GM23248 (cell line): ENCODE results near the gene ENPEP. TPM values are rescaled to one million over a fixed set of nuclear protein-coding genes. Genes with fewer than 3 reads are reported as not detected.

ENCODE experiments used
- DNase-seq: peaks from one replicate; pipeline ENCODE4 v3.0.0-alpha.2; 2015
- H2AFZ ChIP-seq: fragments of 200-600 bp; sonication (generic); 2 replicates; pipeline ENCODE4 v1.6.1; 2016; ENCODE audit warnings: antibody characterized with exemption
- H3F3A ChIP-seq: fragments of 200-600 bp; sonication (generic); 2 replicates; pipeline ENCODE4 v1.6.1; 2016; ENCODE audit warnings: mild to moderate bottlenecking, antibody characterized with exemption, mixed run types; ENCODE audit not compliant: insufficient read depth
- H3K27ac ChIP-seq: fragments of 200-600 bp; sonication (generic); 2 replicates; pipeline ENCODE4 v1.5.1; 2016; ENCODE audit warnings: mild to moderate bottlenecking
- H3K27me3 ChIP-seq: fragments of 200-600 bp; sonication (generic); replicated peaks from 2 replicates; pipeline ENCODE4 v1.6.1; 2016; ENCODE audit warnings: mild to moderate bottlenecking; ENCODE audit not compliant: insufficient read depth
- H3K36me3 ChIP-seq: fragments of 200-600 bp; sonication (generic); 2 replicates; pipeline ENCODE4 v1.6.1; 2016; ENCODE audit warnings: low read depth, mild to moderate bottlenecking
- H3K4me1 ChIP-seq: fragments of 200-600 bp; sonication (generic); 2 replicates; pipeline ENCODE4 v1.6.1; 2016; ENCODE audit warnings: mild to moderate bottlenecking; ENCODE audit not compliant: insufficient read depth
- H3K4me2 ChIP-seq: fragments of 200-600 bp; sonication (generic); one replicate; pipeline ENCODE4 v1.6.1; 2016; ENCODE audit warnings: mild to moderate bottlenecking; ENCODE audit not compliant: unreplicated experiment
- H3K4me3 ChIP-seq: fragments of 200-600 bp; sonication (generic); 2 replicates; pipeline ENCODE4 v1.5.1; 2016; ENCODE audit warnings: mild to moderate bottlenecking
- H3K79me2 ChIP-seq: fragments of 200-600 bp; sonication (generic); 2 replicates; pipeline ENCODE4 v1.6.1; 2016; ENCODE audit warnings: mild to moderate bottlenecking; ENCODE audit not compliant: insufficient read depth
- H3K9ac ChIP-seq: fragments of 200-600 bp; sonication (generic); 2 replicates; pipeline ENCODE4 v1.6.1; 2016; ENCODE audit warnings: mild to moderate bottlenecking
- H3K9me2 ChIP-seq: fragments of 200-600 bp; sonication (generic); 2 replicates; pipeline ENCODE4 v1.6.1; 2016; ENCODE audit warnings: mixed run types, mild to moderate bottlenecking, moderate library complexity; ENCODE audit not compliant: insufficient read depth
- H3K9me3 ChIP-seq: fragments of 200-600 bp; sonication (generic); one replicate; pipeline ENCODE4 v1.6.1; 2017; ENCODE audit warnings: low read depth
- H4K20me1 ChIP-seq: fragments of 200-600 bp; sonication (generic); 2 replicates; pipeline ENCODE4 v1.6.0; 2016; ENCODE audit not compliant: insufficient read depth
- EZH2 ChIP-seq: fragments of 200-600 bp; sonication (generic); IDR thresholded peaks from 2 replicates; pipeline ENCODE4 v1.6.1; 2018; ENCODE audit warnings: antibody characterized with exemption, mild to moderate bottlenecking; ENCODE audit not compliant: insufficient read depth, poor library complexity, severe bottlenecking
- EZH2phosphoT487 ChIP-seq: fragments of 200-600 bp; sonication (generic); IDR thresholded peaks from 2 replicates; pipeline ENCODE4 v1.6.1; 2018; ENCODE audit warnings: antibody characterized with exemption, moderate library complexity, mild to moderate bottlenecking, low read depth; ENCODE audit not compliant: insufficient read depth
- WGBS, 2 experiments: methylation state at CpG; one replicate each; pipeline ENCODE4 v1.1.6; 2015 to 2017; ENCODE audit warnings: low lambda C conversion rate in 2 of 2, low coverage in 1 of 2; ENCODE audit errors: missing lambda C conversion rate in 2 of 2; 5-methylcytosine and 5-hydroxymethylcytosine counted together
- in situ Hi-C: fragments of 300-500 bp; cut with MboI; formaldehyde crosslinking; loops from 2 replicates; pipeline ENCODE4 v1.15.0; 2020
- polyA plus RNA-seq: library from polyadenylated mRNA; unstranded; fragments of >200 nt; fragmentation: Nextera tagmentation; extraction: Ambion mirVana; gene quantifications from 2 replicates; pipeline ENCODE4 v1.2.1, GENCODE V29; 2016
- total RNA-seq: library from RNA; depleted of rRNA; stranded (reverse); fragments of >200 nt; shearing (Covaris generic); gene quantifications from 2 replicates; pipeline ENCODE4 v1.2.3, GENCODE V29; 2014

The ENPEP gene
- total and polyA plus RNA-seq, 2 experiments from 2014 or later: 0.11 TPM

- Histone ChIP-seq H3K27ac (peak overlapping the region; percentile 40), H3K9me2 (no peaks in the 10 kb centered on the region; the same call in 1 of the 2 replicates), H3K4me1 (peaks cover 7% of the 10 kb centered on the region; the same call in 1 of the 2 replicates), H3K79me2 (no peaks in the 10 kb centered on the region), H2AFZ (peak overlapping the region; percentile 65), H3K9ac (no peak overlapping the region), H3K27me3 (no peaks in the 10 kb centered on the region), H3K4me2 (peak overlapping the region; percentile 17), H3K9me3 (no peaks in the 10 kb centered on the region), H4K20me1 (no peaks in the 10 kb centered on the region), H3K4me3 (no peak overlapping the region), H3K36me3 (no peaks in the 10 kb centered on the region), H3F3A (peaks cover 17% of the 10 kb centered on the region)
- in situ Hi-C loops: no loop called here
- DNase-seq: peak; percentile 96
- WGBS, 2 experiments: 2 to 8% methylated on average over 3 of the region's 3 CpGs
- no peak for TF ChIP-seq EZH2
- TF ChIP-seq EZH2phosphoT487: no peak
Measured at GRCh38 chr4:110533940-110534339, 58.0 kb downstream of the ENPEP start.

GRCh38 chr4:110540581-110540980, 64.6 kb downstream of the ENPEP start:
- 38 to 43% methylated on average over 3 of the region's 3 CpGs for whole genome bisulfite sequencing, 2 experiments
- H3K79me2 ChIP-seq: no peaks in the 10 kb centered on the region
- DNase-seq: peak; percentile 16
- TF ChIP-seq EZH2phosphoT487 (no peak), EZH2 (no peak)
- no peaks in the 10 kb centered on the region for H3K9me3 ChIP-seq
- no peaks in the 10 kb centered on the region for H3K36me3 ChIP-seq
- no peaks in the 10 kb centered on the region for H4K20me1 ChIP-seq
- in situ Hi-C loops: no loop called here
- peaks cover 15% of the 10 kb centered on the region for H3F3A ChIP-seq
- peak overlapping the region; percentile 33 for H3K4me2 ChIP-seq
- H2AFZ ChIP-seq: no peak overlapping the region
- peak overlapping the region; percentile 45 for H3K27ac ChIP-seq
- H3K9me2 ChIP-seq: no peaks in the 10 kb centered on the region
- H3K9ac ChIP-seq: no peak overlapping the region; the same call in 1 of the 2 replicates
- H3K4me3 ChIP-seq: no peak overlapping the region
- peaks cover 21% of the 10 kb centered on the region for H3K4me1 ChIP-seq
- no peaks in the 10 kb centered on the region for H3K27me3 ChIP-seq

DNA sequence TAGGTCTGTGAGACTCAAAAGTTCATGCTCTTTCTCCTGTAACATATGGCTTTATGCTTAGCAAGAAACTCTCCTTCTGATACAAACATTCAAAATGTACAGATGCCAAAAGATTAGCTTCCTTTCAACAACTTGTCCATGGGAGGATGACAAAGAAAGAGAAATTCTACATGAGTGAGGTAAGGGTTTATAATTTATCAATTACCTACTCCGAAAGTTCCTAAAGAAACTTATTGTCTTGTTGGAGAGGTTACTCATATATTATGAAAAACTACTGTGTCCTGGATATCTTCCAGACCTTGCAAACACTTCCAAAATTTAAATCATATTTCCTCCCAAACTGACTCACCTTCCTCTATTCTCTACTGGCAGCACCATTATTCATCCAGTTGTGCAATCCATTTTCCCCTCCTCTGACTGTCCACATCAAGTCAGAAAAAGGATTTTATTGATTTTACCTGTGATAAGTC, 65.1 kb downstream of the ENPEP start:
- no peak for TF ChIP-seq EZH2
- no peak for TF ChIP-seq EZH2phosphoT487
- H3K9ac ChIP-seq: no peak overlapping the region; the same call in 1 of the 2 replicates
- peak overlapping the region; percentile 45 for H3K27ac ChIP-seq
- no peaks in the 10 kb centered on the region for H3K79me2 ChIP-seq
- WGBS, 2 experiments: 3 to 11% methylated on average over 1 of the region's 1 CpG
- no peak overlapping the region for H2AFZ ChIP-seq
- in situ Hi-C loops: no loop called here
- no peaks in the 10 kb centered on the region for H4K20me1 ChIP-seq
- H3K9me3 ChIP-seq: no peaks in the 10 kb centered on the region
- peaks cover 15% of the 10 kb centered on the region for H3F3A ChIP-seq
- H3K27me3 ChIP-seq: no peaks in the 10 kb centered on the region
- no peaks in the 10 kb centered on the region for H3K9me2 ChIP-seq
- H3K36me3 ChIP-seq: no peaks in the 10 kb centered on the region
- H3K4me3 ChIP-seq: no peak overlapping the region
- peak overlapping the region; percentile 33 for H3K4me2 ChIP-seq
- peak; percentile 87 for DNase-seq
- H3K4me1 ChIP-seq: peaks cover 21% of the 10 kb centered on the region

DNA sequence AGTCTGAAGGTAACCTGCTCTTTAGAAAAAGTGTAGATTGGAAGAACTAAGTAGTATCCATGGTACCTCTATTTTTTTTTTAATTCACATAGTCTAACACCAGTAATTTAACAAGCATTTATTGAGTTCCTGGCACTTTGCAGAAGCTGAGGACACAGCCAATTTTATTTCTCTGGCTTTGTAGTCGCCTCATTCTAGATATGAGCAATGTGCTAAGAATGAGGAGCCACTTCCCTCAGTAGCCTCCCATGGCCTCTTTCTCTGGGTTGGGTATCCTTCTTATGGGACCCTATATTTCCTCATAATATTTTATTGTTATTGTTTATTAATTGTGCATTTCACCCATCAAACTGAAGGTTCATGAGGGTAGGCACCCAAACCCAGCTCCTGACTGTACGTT, 67.6 kb downstream of the ENPEP start:
- no peak overlapping the region for H3K27ac ChIP-seq
- no peaks in the 10 kb centered on the region for H3K79me2 ChIP-seq
- H2AFZ ChIP-seq: no peak overlapping the region
- no peak overlapping the region for H3K4me3 ChIP-seq
- H3K9ac ChIP-seq: no peak overlapping the region
- WGBS, 2 experiments: 82 to 91% methylated on average over 2 of the region's 2 CpGs
- peaks cover 15% of the 10 kb centered on the region for H3F3A ChIP-seq
- peak; percentile 4 for DNase-seq
- H3K4me1 ChIP-seq: peaks cover 21% of the 10 kb centered on the region
- TF ChIP-seq EZH2 (no peak), EZH2phosphoT487 (no peak)
- no peaks in the 10 kb centered on the region for H3K36me3 ChIP-seq
- no peaks in the 10 kb centered on the region for H3K9me3 ChIP-seq
- in situ Hi-C loops: no loop called here
- no peaks in the 10 kb centered on the region for H3K9me2 ChIP-seq
- no peaks in the 10 kb centered on the region for H3K27me3 ChIP-seq
- H4K20me1 ChIP-seq: no peaks in the 10 kb centered on the region
- H3K4me2 ChIP-seq: no peak overlapping the region

- Histone ChIP-seq H3K36me3 (no peaks in the 10 kb centered on the region), H3F3A (peaks cover 15% of the 10 kb centered on the region), H3K79me2 (no peaks in the 10 kb centered on the region), H3K27me3 (no peaks in the 10 kb centered on the region), H3K9me3 (no peaks in the 10 kb centered on the region), H3K4me3 (no peak overlapping the region), H3K9ac (no peak overlapping the region), H4K20me1 (no peaks in the 10 kb centered on the region), H3K4me2 (no peak overlapping the region), H3K27ac (no peak overlapping the region), H2AFZ (no peak overlapping the region), H3K9me2 (no peaks in the 10 kb centered on the region), H3K4me1 (peaks cover 21% of the 10 kb centered on the region)
- no peak for DNase-seq
- in situ Hi-C loops: no loop called here
- no peak for TF ChIP-seq EZH2phosphoT487
- no peak for TF ChIP-seq EZH2
Measured at GRCh38 chr4:110544594-110544993, 68.6 kb downstream of the ENPEP start.
